Neural cell (in vitro differentiated cells): ENCODE data around the gene SLC22A16.

Experiments used
- CTCF ChIP-seq: fragments of 450-650 bp; IDR thresholded peaks from 2 replicates; pipeline ENCODE4 v1.5.1; 2014; ENCODE audit warnings: antibody characterized with exemption, mild to moderate bottlenecking, moderate library complexity; ENCODE audit not compliant: poor library complexity, severe bottlenecking
- EP300 ChIP-seq: fragments of 450-650 bp; conservative IDR thresholded peaks from 2 replicates; pipeline ENCODE4 v1.6.1; 2014; ENCODE audit warnings: antibody characterized with exemption, mild to moderate bottlenecking, moderate library complexity; ENCODE audit not compliant: poor library complexity, severe bottlenecking
- MXI1 ChIP-seq: fragments of 450-650 bp; conservative IDR thresholded peaks from 2 replicates; pipeline ENCODE4 v1.6.1; 2014; ENCODE audit warnings: antibody characterized with exemption, mild to moderate bottlenecking; ENCODE audit not compliant: poor library complexity, severe bottlenecking
- POLR2AphosphoS5 ChIP-seq: IDR thresholded peaks from 2 replicates; pipeline ENCODE4 v1.6.1; 2012
- RAD21 ChIP-seq: fragments of 450-650 bp; conservative IDR thresholded peaks from 2 replicates; pipeline ENCODE4 v1.6.1; 2014; ENCODE audit warnings: antibody characterized with exemption, mild to moderate bottlenecking, moderate library complexity
- TAF1 ChIP-seq: IDR thresholded peaks from 2 replicates; pipeline ENCODE4 v1.6.1; 2012; ENCODE audit warnings: low read depth
- TF ChIP-seq, protein P1 (sequence below): IDR thresholded peaks from 2 replicates; pipeline ENCODE4 v1.6.1; 2012; ENCODE audit warnings: borderline replicate concordance

DNA sequence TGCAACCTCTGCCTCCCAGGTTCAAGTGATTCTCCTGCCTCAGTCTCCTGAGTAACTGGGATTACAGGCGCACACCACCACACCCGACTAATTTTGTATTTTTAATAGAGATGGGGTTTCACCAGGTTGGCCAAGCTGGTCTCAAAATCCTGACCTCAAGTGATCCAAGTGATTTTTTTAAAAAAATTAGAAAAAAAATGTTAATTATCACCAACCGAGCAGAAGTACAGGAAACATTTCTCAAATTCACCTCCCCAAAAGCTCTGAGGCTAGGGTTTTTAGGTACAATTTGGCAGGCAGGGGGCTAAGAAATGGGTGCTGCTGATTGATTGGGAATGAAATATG is 14.9 kb upstream of the SLC22A16 start:
- no peak for TF ChIP-seq MXI1
- no peak for TF ChIP-seq POLR2AphosphoS5
- no peak for TF ChIP-seq CTCF
- TF ChIP-seq TAF1 = no peak
- TF ChIP-seq, protein P1, sequence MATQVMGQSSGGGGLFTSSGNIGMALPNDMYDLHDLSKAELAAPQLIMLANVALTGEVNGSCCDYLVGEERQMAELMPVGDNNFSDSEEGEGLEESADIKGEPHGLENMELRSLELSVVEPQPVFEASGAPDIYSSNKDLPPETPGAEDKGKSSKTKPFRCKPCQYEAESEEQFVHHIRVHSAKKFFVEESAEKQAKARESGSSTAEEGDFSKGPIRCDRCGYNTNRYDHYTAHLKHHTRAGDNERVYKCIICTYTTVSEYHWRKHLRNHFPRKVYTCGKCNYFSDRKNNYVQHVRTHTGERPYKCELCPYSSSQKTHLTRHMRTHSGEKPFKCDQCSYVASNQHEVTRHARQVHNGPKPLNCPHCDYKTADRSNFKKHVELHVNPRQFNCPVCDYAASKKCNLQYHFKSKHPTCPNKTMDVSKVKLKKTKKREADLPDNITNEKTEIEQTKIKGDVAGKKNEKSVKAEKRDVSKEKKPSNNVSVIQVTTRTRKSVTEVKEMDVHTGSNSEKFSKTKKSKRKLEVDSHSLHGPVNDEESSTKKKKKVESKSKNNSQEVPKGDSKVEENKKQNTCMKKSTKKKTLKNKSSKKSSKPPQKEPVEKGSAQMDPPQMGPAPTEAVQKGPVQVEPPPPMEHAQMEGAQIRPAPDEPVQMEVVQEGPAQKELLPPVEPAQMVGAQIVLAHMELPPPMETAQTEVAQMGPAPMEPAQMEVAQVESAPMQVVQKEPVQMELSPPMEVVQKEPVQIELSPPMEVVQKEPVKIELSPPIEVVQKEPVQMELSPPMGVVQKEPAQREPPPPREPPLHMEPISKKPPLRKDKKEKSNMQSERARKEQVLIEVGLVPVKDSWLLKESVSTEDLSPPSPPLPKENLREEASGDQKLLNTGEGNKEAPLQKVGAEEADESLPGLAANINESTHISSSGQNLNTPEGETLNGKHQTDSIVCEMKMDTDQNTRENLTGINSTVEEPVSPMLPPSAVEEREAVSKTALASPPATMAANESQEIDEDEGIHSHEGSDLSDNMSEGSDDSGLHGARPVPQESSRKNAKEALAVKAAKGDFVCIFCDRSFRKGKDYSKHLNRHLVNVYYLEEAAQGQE = no peak
- TF ChIP-seq RAD21 = no peak
- no peak for TF ChIP-seq EP300
